ENCODE measurements around the gene IDE.

DNA sequence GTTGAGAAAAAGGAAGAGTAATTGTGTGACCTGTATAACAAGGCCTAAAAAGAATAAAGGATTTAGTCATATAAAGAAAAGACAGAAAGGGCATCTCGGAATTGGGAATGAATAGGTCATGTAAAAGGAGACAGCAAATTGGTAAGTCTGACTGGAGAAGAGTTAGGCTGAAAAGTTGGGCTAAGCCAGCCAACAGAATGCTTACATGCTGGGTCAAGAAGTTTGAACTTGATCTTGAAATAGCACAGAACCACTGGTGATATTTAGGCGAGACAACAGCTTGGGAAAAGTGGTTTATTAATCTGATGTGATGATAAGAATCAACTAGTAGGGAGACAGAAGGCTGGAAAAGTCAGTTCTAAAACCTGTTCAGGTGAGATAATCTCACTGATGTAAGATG is 4.8 kb downstream of the IDE start:
- TF ChIP-seq EP300 (IDR thresholded peaks at IDR 0.05) (no peak), POLR2A (IDR thresholded peaks at IDR 0.05) (no peak)
- TF ChIP-seq, protein P1, sequence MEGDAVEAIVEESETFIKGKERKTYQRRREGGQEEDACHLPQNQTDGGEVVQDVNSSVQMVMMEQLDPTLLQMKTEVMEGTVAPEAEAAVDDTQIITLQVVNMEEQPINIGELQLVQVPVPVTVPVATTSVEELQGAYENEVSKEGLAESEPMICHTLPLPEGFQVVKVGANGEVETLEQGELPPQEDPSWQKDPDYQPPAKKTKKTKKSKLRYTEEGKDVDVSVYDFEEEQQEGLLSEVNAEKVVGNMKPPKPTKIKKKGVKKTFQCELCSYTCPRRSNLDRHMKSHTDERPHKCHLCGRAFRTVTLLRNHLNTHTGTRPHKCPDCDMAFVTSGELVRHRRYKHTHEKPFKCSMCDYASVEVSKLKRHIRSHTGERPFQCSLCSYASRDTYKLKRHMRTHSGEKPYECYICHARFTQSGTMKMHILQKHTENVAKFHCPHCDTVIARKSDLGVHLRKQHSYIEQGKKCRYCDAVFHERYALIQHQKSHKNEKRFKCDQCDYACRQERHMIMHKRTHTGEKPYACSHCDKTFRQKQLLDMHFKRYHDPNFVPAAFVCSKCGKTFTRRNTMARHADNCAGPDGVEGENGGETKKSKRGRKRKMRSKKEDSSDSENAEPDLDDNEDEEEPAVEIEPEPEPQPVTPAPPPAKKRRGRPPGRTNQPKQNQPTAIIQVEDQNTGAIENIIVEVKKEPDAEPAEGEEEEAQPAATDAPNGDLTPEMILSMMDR (IDR thresholded peaks at IDR 0.05): no peak

Measured in tibial nerve (tissue), 4 donors.